Right cardiac atrium (tissue), 5 donors: Measurements from ENCODE around the gene DLST. TPM values are rescaled to one million over a fixed set of nuclear protein-coding genes. Genes with fewer than 3 reads are reported as not detected.

Source experiments
- ATAC-seq, 2 donors: fragments of 200-7000 bp; cut with Tn5 transposase; one replicate each; pipeline versions ENCODE4 v1.8.0 to v1.9.1; 2020; ENCODE audit warnings: moderate library complexity in 2 of 2, mild to moderate bottlenecking in 1 of 2
- DNase-seq, 3 donors: peaks; one replicate each; pipeline ENCODE4 v3.0.0-alpha.2; 2020
- H3K27ac ChIP-seq: one replicate; pipeline ENCODE4 v1.5.1; 2013; ENCODE audit warnings: mild to moderate bottlenecking, low read length, control low read depth, moderate library complexity
- H3K27me3 ChIP-seq: one replicate; pipeline ENCODE4 v1.6.1; 2013; ENCODE audit not compliant: control insufficient read depth, insufficient read depth
- H3K4me1 ChIP-seq: one replicate; pipeline ENCODE4 v1.6.1; 2013; ENCODE audit warnings: low read length; ENCODE audit not compliant: control insufficient read depth, insufficient read depth
- H3K4me3 ChIP-seq: one replicate; pipeline ENCODE4 v1.5.1; 2013; ENCODE audit warnings: low read length, control low read depth
- H3K9me3 ChIP-seq: one replicate; pipeline ENCODE4 v1.6.1; 2013; ENCODE audit warnings: low read length; ENCODE audit not compliant: control insufficient read depth
- WGBS: extraction: QIAGEN DNeasy Blood & Tissue Kit; methylation state at CpG from one replicate; pipeline ENCODE4 v1.1.7; 2013; 5-methylcytosine and 5-hydroxymethylcytosine counted together
- intact Hi-C, 4 donors: fragments of 100-400 bp; cut with DNase I; formaldehyde crosslinking; loops; one replicate each; pipeline versions ENCODE4 v1.11.0 to v1.14.0; 2022 to 2023
- polyA plus RNA-seq: library from polyadenylated mRNA; stranded (reverse); fragments of 200-250 nt; gene quantifications from one replicate; pipeline ENCODE4 v1.2.3, GENCODE V29; 2013
- total RNA-seq, 4 donors: library from RNA; stranded (reverse); fragmentation: NEBNext Ultra II Directional; extraction: Animal tissue kit (Norgen Biotek cat#: 25700); gene quantifications; one replicate each; pipeline ENCODE4 v1.2.1, GENCODE V29; 2021
- donor health status: healthy with polysubstance abuse.
- donor health status: DM: no; HTN: yes; CAD: no.
- donor health status: DM: no; HTN: no; CAD: no.
- donor health status: DM: no; HTN: yes; CAD: no; lungs with severe emphysema.
- donor health status: DM: yes; HTN: yes; CAD: no.

DLST gene
- total and polyA plus RNA-seq, 5 donors, result 87.6 to 148 (median 142) TPM

- no peaks in the 10 kb centered on the region for H3K9me3 ChIP-seq
- 80% methylated on average over 18 of the region's 18 CpGs for WGBS
- intact Hi-C loops, result loop anchor here in 1 of 4 donors (10.0 kb wide), 2 partner anchors 64 to 144 kb away; partner anchors contain the start of gene EIF2B2
Observed at GRCh38 chr14:74940956-74941565, 59.3 kb downstream of the DLST start.

GRCh38 chr14:74941676-74942097, 60.0 kb downstream of the DLST start:
- intact Hi-C loops, result loop anchor here in 1 of 4 donors (10.0 kb wide), 2 partner anchors 63 to 143 kb away; partner anchors contain the start of gene EIF2B2
- peak; percentile 83 to 90 (median 88) for DNase-seq
- peaks cover 26% of the 10 kb centered on the region for H3K4me1 ChIP-seq
- H3K27me3 ChIP-seq, result no peaks in the 10 kb centered on the region
- H3K27ac ChIP-seq, result peak overlapping the region; percentile 78
- WGBS, result 13% methylated on average over 13 of the region's 13 CpGs
- H3K4me3 ChIP-seq, result no peak overlapping the region
- ATAC-seq, result peak; percentile 57 to 75
- H3K9me3 ChIP-seq, result no peaks in the 10 kb centered on the region

More at GRCh38 chr14:74940956-74941565, 59.3 kb downstream of the DLST start:
- Histone ChIP-seq H3K27ac (peak overlapping the region; percentile 78), H3K4me3 (no peak overlapping the region), H3K27me3 (no peaks in the 10 kb centered on the region), H3K4me1 (peaks cover 26% of the 10 kb centered on the region)
- ATAC-seq (no peak), DNase-seq (no peak)

GRCh38 chr14:74942181-74942580, 60.5 kb downstream of the DLST start:
- ATAC-seq (no peak), DNase-seq (no peak)
- intact Hi-C loops, result loop anchor here in 1 of 4 donors (10.0 kb wide), 2 partner anchors 63 to 143 kb away; partner anchors contain the start of gene EIF2B2
- H3K4me1 ChIP-seq, result peaks cover 26% of the 10 kb centered on the region
- H3K27me3 ChIP-seq, result no peaks in the 10 kb centered on the region
- H3K9me3 ChIP-seq, result no peaks in the 10 kb centered on the region
- H3K27ac ChIP-seq, result peak overlapping the region; percentile 78
- 83% methylated on average over 12 of the region's 12 CpGs for WGBS
- no peak overlapping the region for H3K4me3 ChIP-seq

- no peaks in the 10 kb centered on the region for H3K9me3 ChIP-seq
- WGBS, result 92% methylated on average over 11 of the region's 11 CpGs
- no peak overlapping the region for H3K4me3 ChIP-seq
- ATAC-seq (no peak), DNase-seq (no peak)
- H3K27ac ChIP-seq, result peak overlapping the region; percentile 78
- no peaks in the 10 kb centered on the region for H3K27me3 ChIP-seq
- peaks cover 26% of the 10 kb centered on the region for H3K4me1 ChIP-seq
- intact Hi-C loops, result loop anchor here in 1 of 4 donors (10.0 kb wide), 2 partner anchors 62 to 142 kb away; partner anchors contain the start of gene EIF2B2
Observed at GRCh38 chr14:74942608-74943007, 60.9 kb downstream of the DLST start.

GRCh38 chr14:74945261-74945851, 63.6 kb downstream of the DLST start:
- DNase-seq, result no peak
- intact Hi-C loops, result loop anchor here in 2 of 4 donors (5.0 to 10.0 kb wide), 3 partner anchors 59 to 142 kb away; partner anchors contain the start of gene EIF2B2 (in 1 of the 2)
- no peak for ATAC-seq
- no peak overlapping the region for H3K4me3 ChIP-seq
- 68% methylated on average over 17 of the region's 17 CpGs for WGBS
- no peaks in the 10 kb centered on the region for H3K27me3 ChIP-seq
- H3K4me1 ChIP-seq, result peaks cover 17% of the 10 kb centered on the region
- H3K27ac ChIP-seq, result no peak overlapping the region
- no peaks in the 10 kb centered on the region for H3K9me3 ChIP-seq

- Histone ChIP-seq H3K27me3 (no peaks in the 10 kb centered on the region), H3K4me3 (no peak overlapping the region), H3K27ac (no peak overlapping the region), H3K9me3 (no peaks in the 10 kb centered on the region), H3K4me1 (peaks cover 14% of the 10 kb centered on the region)
- WGBS, result 39% methylated on average over 17 of the region's 17 CpGs
- ATAC-seq, result peak; percentile 77 to 81
- intact Hi-C loops, result loop anchor here in 3 of 4 donors (2.0 to 10.0 kb wide), 4 partner anchors 59 to 143 kb away; partner anchors contain the start of gene EIF2B2 (in 1 of the 3)
- DNase-seq, result peak; percentile 77 to 91 (median 88)
Observed at GRCh38 chr14:74945852-74946658, 64.3 kb downstream of the DLST start.

- Histone ChIP-seq H3K27me3 (no peaks in the 10 kb centered on the region), H3K4me3 (no peak overlapping the region), H3K9me3 (no peaks in the 10 kb centered on the region), H3K4me1 (peaks cover 7% of the 10 kb centered on the region), H3K27ac (no peak overlapping the region)
- 16% methylated on average over 5 of the region's 5 CpGs for WGBS
- ATAC-seq, result peak; percentile 42 to 48
- peak in 2 of 3 donors; percentile 75 for DNase-seq
- intact Hi-C loops, result loop anchor here in 3 of 4 donors (2.0 to 10.0 kb wide), 4 partner anchors 58 to 142 kb away; partner anchors contain the start of gene EIF2B2 (in 1 of the 3)
Observed at GRCh38 chr14:74946659-74947281, 65.1 kb downstream of the DLST start.

GRCh38 chr14:74947353-74948227, 65.9 kb downstream of the DLST start:
- Histone ChIP-seq H3K27me3 (no peaks in the 10 kb centered on the region), H3K9me3 (no peaks in the 10 kb centered on the region), H3K4me3 (no peak overlapping the region), H3K27ac (no peak overlapping the region), H3K4me1 (peaks cover 4% of the 10 kb centered on the region)
- no peak for DNase-seq
- intact Hi-C loops, result loop anchor here in 3 of 4 donors (2.0 to 10.0 kb wide), 4 partner anchors 57 to 141 kb away; partner anchors contain the start of gene EIF2B2 (in 1 of the 3)
- ATAC-seq, result no peak
- WGBS, result 90% methylated on average over 13 of the region's 13 CpGs

GRCh38 chr14:74948228-74949175, 66.8 kb downstream of the DLST start:
- Histone ChIP-seq H3K4me1 (no peaks in the 10 kb centered on the region), H3K9me3 (no peaks in the 10 kb centered on the region), H3K27ac (no peak overlapping the region), H3K4me3 (no peak overlapping the region), H3K27me3 (no peaks in the 10 kb centered on the region)
- DNase-seq (no peak), ATAC-seq (no peak)
- 77% methylated on average over 23 of the region's 23 CpGs for WGBS
- intact Hi-C loops, result loop anchor here in 2 of 4 donors (5.0 to 10.0 kb wide), 3 partner anchors 56 to 139 kb away; partner anchors contain the start of gene EIF2B2 (in 1 of the 2)
